IMR-90 (cell line): ENCODE measurements around the gene CELSR1. TPM values are rescaled to one million over a fixed set of nuclear protein-coding genes. Genes with fewer than 3 reads are reported as not detected.

Experiments
- ATAC-seq: fragments of 200-7000 bp; cut with Tn5 transposase; 2 replicates; pipeline ENCODE4 v1.9.1; 2020; ENCODE audit warnings: low read depth, mild to moderate bottlenecking, moderate library complexity
- BruUV-seq: library from RNA; stranded (reverse); fragments of 400-500 nt; replicated peaks from 2 replicates; lab custom pipeline; 2021; lab: Mats Ljungman, UMichigan
- CTCF ChIA-PET: fragments of 300-600 bp; formaldehyde crosslinking; extraction: SDS; loops from one replicate; lab custom pipeline; 2021; ENCODE audit warnings: antibody characterized with exemption; lab: Yijun Ruan, JAX
- POLR2A ChIA-PET: fragments of 300-600 bp; sonication (Branson Sonifier 250); formaldehyde crosslinking; loops from one replicate; lab custom pipeline; 2022; ENCODE audit warnings: antibody characterized with exemption; ENCODE audit not compliant: unreplicated experiment; lab: Charles Lee
- DNase-seq: peaks from one replicate; pipeline ENCODE4 v3.0.0; 2013
- H2AFZ ChIP-seq: replicated peaks from 2 replicates; pipeline ENCODE3; 2013; ENCODE audit warnings: low read length, mild to moderate bottlenecking; ENCODE audit not compliant: poor library complexity
- H2AK5ac ChIP-seq: 2 replicates; pipeline ENCODE4 v1.6.1; 2013; ENCODE audit warnings: low read depth, low read length, inconsistent platforms
- H2AK9ac ChIP-seq: replicated peaks from 2 replicates; pipeline ENCODE3; 2013; ENCODE audit warnings: mild to moderate bottlenecking, low read depth, low read length, moderate library complexity; ENCODE audit not compliant: poor library complexity
- H2BK120ac ChIP-seq: 2 replicates; pipeline ENCODE4 v1.6.1; 2013; ENCODE audit warnings: low read depth, low read length, inconsistent platforms
- H2BK15ac ChIP-seq: 3 replicates; pipeline ENCODE4 v1.6.1; 2013; ENCODE audit warnings: low read depth, low read length, inconsistent platforms
- H2BK20ac ChIP-seq: 2 replicates; pipeline ENCODE4 v1.6.1; 2013; ENCODE audit warnings: low read depth, mild to moderate bottlenecking, inconsistent platforms, low read length, moderate library complexity
- H2BK5ac ChIP-seq: 2 replicates; pipeline ENCODE4 v1.6.1; 2013; ENCODE audit warnings: mild to moderate bottlenecking, low read depth, low read length, inconsistent platforms; ENCODE audit not compliant: poor library complexity, severe bottlenecking
- H3K14ac ChIP-seq: replicated peaks from 2 replicates; pipeline ENCODE4 v1.6.1; 2013; ENCODE audit warnings: low read depth, low read length, inconsistent platforms
- H3K18ac ChIP-seq: 2 replicates; pipeline ENCODE4 v1.6.1; 2013; ENCODE audit warnings: low read depth, low read length, control low read depth
- H3K23ac ChIP-seq: 2 replicates; pipeline ENCODE4 v1.6.1; 2013; ENCODE audit warnings: low read depth, low read length, inconsistent platforms
- H3K27ac ChIP-seq: 2 replicates; pipeline ENCODE4 v1.5.1; 2013; ENCODE audit warnings: mild to moderate bottlenecking, control low read depth, low read length; ENCODE audit not compliant: insufficient read depth
- H3K27me3 ChIP-seq: 2 replicates; pipeline ENCODE4 v1.6.1; 2013; ENCODE audit warnings: low read length; ENCODE audit not compliant: control insufficient read depth, insufficient read depth
- H3K36me3 ChIP-seq: 2 replicates; pipeline ENCODE4 v1.6.1; 2013; ENCODE audit warnings: low read length, mixed read lengths; ENCODE audit not compliant: control insufficient read depth, insufficient read depth
- H3K4ac ChIP-seq: 2 replicates; pipeline ENCODE4 v1.6.1; 2013; ENCODE audit warnings: low read depth, low read length, inconsistent platforms
- H3K4me1 ChIP-seq: 2 replicates; pipeline ENCODE4 v1.6.1; 2013; ENCODE audit warnings: low read length, mixed read lengths; ENCODE audit not compliant: control insufficient read depth, insufficient read depth
- H3K4me2 ChIP-seq: 2 replicates; pipeline ENCODE4 v1.6.1; 2013; ENCODE audit warnings: low read depth, mild to moderate bottlenecking, control low read depth, low read length, moderate library complexity
- H3K4me3 ChIP-seq: 2 replicates; pipeline ENCODE4 v1.5.1; 2013; ENCODE audit warnings: low read depth, mild to moderate bottlenecking, control low read depth, low read length, moderate library complexity; ENCODE audit not compliant: insufficient read depth
- H3K56ac ChIP-seq: 2 replicates; pipeline ENCODE4 v1.6.1; 2013; ENCODE audit warnings: low read length, inconsistent platforms; ENCODE audit not compliant: insufficient read depth; ENCODE audit errors: extremely low read depth
- H3K79me1 ChIP-seq, 2 experiments: 2 replicates each; pipeline ENCODE4 v1.6.1; 2013; ENCODE audit warnings: low read length in 2 of 2, inconsistent platforms in 1 of 2, low read depth in 1 of 2
- H3K9ac ChIP-seq: 2 replicates; pipeline ENCODE4 v1.6.1; 2013; ENCODE audit warnings: low read depth, low read length, control low read depth
- H3K9me1 ChIP-seq: 2 replicates; pipeline ENCODE4 v1.6.1; 2013; ENCODE audit warnings: low read length, inconsistent platforms; ENCODE audit not compliant: insufficient read depth
- H3K9me3 ChIP-seq: 2 replicates; pipeline ENCODE4 v1.6.1; 2013; ENCODE audit warnings: low read length; ENCODE audit not compliant: control insufficient read depth, insufficient read depth
- H4K20me1 ChIP-seq: 2 replicates; pipeline ENCODE4 v1.6.1; 2013; ENCODE audit warnings: low read length, inconsistent platforms; ENCODE audit not compliant: insufficient read depth
- H4K5ac ChIP-seq: 2 replicates; pipeline ENCODE4 v1.6.1; 2013; ENCODE audit warnings: mild to moderate bottlenecking, low read depth, low read length, control low read depth
- H4K8ac ChIP-seq, 2 experiments: 2 replicates each; pipeline ENCODE4 v1.6.1; 2013; ENCODE audit warnings: low read depth in 2 of 2, low read length in 2 of 2, control low read depth in 1 of 2, inconsistent platforms in 1 of 2
- H4K91ac ChIP-seq: 2 replicates; pipeline ENCODE4 v1.6.1; 2013; ENCODE audit warnings: low read depth, low read length, inconsistent platforms; ENCODE audit not compliant: insufficient read depth
- CTCF ChIP-seq: conservative IDR thresholded peaks from 2 replicates; pipeline ENCODE4 v1.5.1; 2012; ENCODE audit warnings: mild to moderate bottlenecking, low read depth, low read length, improper control_type of control experiment
- WGBS, 2 experiments: methylation state at CpG; one replicate each; pipeline versions ENCODE4 v1.1.5 to v1.1.7; 2013; ENCODE audit warnings: missing lambda C conversion rate in 2 of 2; ENCODE audit not compliant: insufficient read length in 1 of 2; ENCODE audit errors: extremely low coverage in 2 of 2; 5-methylcytosine and 5-hydroxymethylcytosine counted together
- dilution Hi-C: fragments of 300-500 bp; cut with HindIII; formaldehyde crosslinking; loops from one replicate; pipeline ENCODE4 v1.14.3; 2018; ENCODE audit warnings: low sequenced_read_pairs; ENCODE audit not compliant: unreplicated experiment
- in situ Hi-C: fragments of 300-500 bp; cut with MboI; formaldehyde crosslinking; loops from 3 replicates; pipeline ENCODE4 v1.14.3; 2019; ENCODE audit warnings: low sequenced_read_pairs, inconsistent platforms, mixed read lengths
- intact Hi-C: fragments of 100-400 bp; cut with micrococcal nuclease; formaldehyde crosslinking; loops from 2 replicates; pipeline ENCODE4 v1.10.0; 2022
- polyA plus RNA-seq, 3 experiments: library from polyadenylated mRNA; depleted of rRNA; stranded (reverse); fragments of >200 nt; gene quantifications; 2 replicates each; pipeline ENCODE4 v1.2.3, GENCODE V29; 2012; ENCODE audit warnings: low replicate concordance in 1 of 3
- total RNA-seq: library from RNA; depleted of rRNA; stranded (reverse); fragments of >200 nt; gene quantifications from 2 replicates; pipeline ENCODE4 v1.2.3, GENCODE V29; 2012

The CELSR1 gene
- total and polyA plus RNA-seq, 2 of the 4 experiments (the other 2 are of a cell fraction) = 0.36 to 0.82 TPM

DNA sequence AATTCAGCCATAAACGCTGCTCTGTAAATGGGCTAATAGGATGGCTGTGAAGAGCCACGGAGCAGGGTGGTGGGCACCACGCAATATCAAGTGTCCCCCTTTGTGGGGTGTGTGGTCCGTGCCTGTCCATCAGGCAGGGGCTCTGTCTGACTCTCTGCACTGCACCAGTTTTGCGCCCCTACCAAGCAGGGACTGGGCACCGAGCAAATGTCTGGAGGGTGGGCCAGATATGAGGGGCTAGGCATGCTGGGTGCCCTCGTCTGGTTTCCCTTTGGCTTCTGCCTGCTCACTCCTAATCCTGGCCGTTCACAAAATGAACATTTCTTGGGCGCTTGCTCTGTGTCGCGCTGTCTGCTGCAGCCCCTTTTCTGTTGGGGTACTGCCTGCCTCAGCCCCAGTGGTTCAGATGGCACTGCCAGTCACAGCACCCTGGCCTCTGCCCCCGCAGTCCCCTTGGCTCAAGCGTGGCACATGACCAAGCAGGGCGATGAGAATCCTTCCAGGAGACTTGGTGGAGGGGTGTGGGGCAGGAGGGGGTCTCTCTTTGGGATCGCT, 37.1 kb upstream of the CELSR1 start:
- Histone ChIP-seq H3K18ac (no peak overlapping the region), H3K27ac (no peak overlapping the region), H3K4me1 (peaks cover 16% of the 10 kb centered on the region), H2AK9ac (no peak overlapping the region), H2BK120ac (no peak overlapping the region), H3K27me3 (peaks cover 11% of the 10 kb centered on the region; the same call in 1 of the 2 replicates), H3K23ac (no peak overlapping the region), H3K36me3 (no peaks in the 10 kb centered on the region), H4K8ac (no peak overlapping the region), H2BK20ac (no peak overlapping the region), H3K4me3 (no peak overlapping the region), H2BK15ac (no peak overlapping the region), H3K56ac (no peak overlapping the region), H3K9me3 (peaks cover 17% of the 10 kb centered on the region), H3K14ac (no peak overlapping the region), H3K79me1 (peaks cover 9 to 12% of the 10 kb centered on the region in 2 experiments; a peak in 2 of 4 replicates), H3K9me1 (no peaks in the 10 kb centered on the region), H3K4ac (no peak overlapping the region), H2AFZ (peak overlapping the region; percentile 14), H4K20me1 (peaks cover 5% of the 10 kb centered on the region; the same call in 1 of the 2 replicates), H4K91ac (no peak overlapping the region), H2BK5ac (no peak overlapping the region), H4K5ac (no peak overlapping the region), H2AK5ac (no peak overlapping the region), H3K9ac (no peak overlapping the region), H3K4me2 (no peak overlapping the region)
- TF ChIP-seq CTCF = no peak
- 97% methylated on average over 6 of the region's 15 CpGs; no CpG with 5 or more reads in 1 of the 2 experiments for WGBS, 2 experiments
- dilution Hi-C loops = no loop called here
- no TSS peak for BruUV-seq
- intact Hi-C loops = no loop called here
- ChIA-PET POLR2A (no interaction called here), CTCF (no interaction called here)
- DNase-seq = no peak
- in situ Hi-C loops = no loop called here
- no peak for ATAC-seq
